GM23248 (cell line): ENCODE results near the gene METTL9. TPM values are rescaled to one million over a fixed set of nuclear protein-coding genes. Genes with fewer than 3 reads are reported as not detected.

Experiments
- DNase-seq: peaks from one replicate; pipeline ENCODE4 v3.0.0-alpha.2; 2015
- H2AFZ ChIP-seq: fragments of 200-600 bp; sonication (generic); 2 replicates; pipeline ENCODE4 v1.6.1; 2016; ENCODE audit warnings: antibody characterized with exemption
- H3F3A ChIP-seq: fragments of 200-600 bp; sonication (generic); 2 replicates; pipeline ENCODE4 v1.6.1; 2016; ENCODE audit warnings: mild to moderate bottlenecking, antibody characterized with exemption, mixed run types; ENCODE audit not compliant: insufficient read depth
- H3K27ac ChIP-seq: fragments of 200-600 bp; sonication (generic); 2 replicates; pipeline ENCODE4 v1.5.1; 2016; ENCODE audit warnings: mild to moderate bottlenecking
- H3K27me3 ChIP-seq: fragments of 200-600 bp; sonication (generic); replicated peaks from 2 replicates; pipeline ENCODE4 v1.6.1; 2016; ENCODE audit warnings: mild to moderate bottlenecking; ENCODE audit not compliant: insufficient read depth
- H3K36me3 ChIP-seq: fragments of 200-600 bp; sonication (generic); 2 replicates; pipeline ENCODE4 v1.6.1; 2016; ENCODE audit warnings: low read depth, mild to moderate bottlenecking
- H3K4me1 ChIP-seq: fragments of 200-600 bp; sonication (generic); 2 replicates; pipeline ENCODE4 v1.6.1; 2016; ENCODE audit warnings: mild to moderate bottlenecking; ENCODE audit not compliant: insufficient read depth
- H3K4me2 ChIP-seq: fragments of 200-600 bp; sonication (generic); one replicate; pipeline ENCODE4 v1.6.1; 2016; ENCODE audit warnings: mild to moderate bottlenecking; ENCODE audit not compliant: unreplicated experiment
- H3K4me3 ChIP-seq: fragments of 200-600 bp; sonication (generic); 2 replicates; pipeline ENCODE4 v1.5.1; 2016; ENCODE audit warnings: mild to moderate bottlenecking
- H3K79me2 ChIP-seq: fragments of 200-600 bp; sonication (generic); 2 replicates; pipeline ENCODE4 v1.6.1; 2016; ENCODE audit warnings: mild to moderate bottlenecking; ENCODE audit not compliant: insufficient read depth
- H3K9ac ChIP-seq: fragments of 200-600 bp; sonication (generic); 2 replicates; pipeline ENCODE4 v1.6.1; 2016; ENCODE audit warnings: mild to moderate bottlenecking
- H3K9me2 ChIP-seq: fragments of 200-600 bp; sonication (generic); 2 replicates; pipeline ENCODE4 v1.6.1; 2016; ENCODE audit warnings: mixed run types, mild to moderate bottlenecking, moderate library complexity; ENCODE audit not compliant: insufficient read depth
- H3K9me3 ChIP-seq: fragments of 200-600 bp; sonication (generic); one replicate; pipeline ENCODE4 v1.6.1; 2017; ENCODE audit warnings: low read depth
- H4K20me1 ChIP-seq: fragments of 200-600 bp; sonication (generic); 2 replicates; pipeline ENCODE4 v1.6.0; 2016; ENCODE audit not compliant: insufficient read depth
- EZH2 ChIP-seq: fragments of 200-600 bp; sonication (generic); IDR thresholded peaks from 2 replicates; pipeline ENCODE4 v1.6.1; 2018; ENCODE audit warnings: antibody characterized with exemption, mild to moderate bottlenecking; ENCODE audit not compliant: insufficient read depth, poor library complexity, severe bottlenecking
- EZH2phosphoT487 ChIP-seq: fragments of 200-600 bp; sonication (generic); IDR thresholded peaks from 2 replicates; pipeline ENCODE4 v1.6.1; 2018; ENCODE audit warnings: antibody characterized with exemption, moderate library complexity, mild to moderate bottlenecking, low read depth; ENCODE audit not compliant: insufficient read depth
- WGBS, 2 experiments: methylation state at CpG; one replicate each; pipeline ENCODE4 v1.1.6; 2015 to 2017; ENCODE audit warnings: low lambda C conversion rate in 2 of 2, low coverage in 1 of 2; ENCODE audit errors: missing lambda C conversion rate in 2 of 2; 5-methylcytosine and 5-hydroxymethylcytosine counted together
- in situ Hi-C: fragments of 300-500 bp; cut with MboI; formaldehyde crosslinking; loops from 2 replicates; pipeline ENCODE4 v1.15.0; 2020
- polyA plus RNA-seq: library from polyadenylated mRNA; unstranded; fragments of >200 nt; fragmentation: Nextera tagmentation; extraction: Ambion mirVana; gene quantifications from 2 replicates; pipeline ENCODE4 v1.2.1, GENCODE V29; 2016
- total RNA-seq: library from RNA; depleted of rRNA; stranded (reverse); fragments of >200 nt; shearing (Covaris generic); gene quantifications from 2 replicates; pipeline ENCODE4 v1.2.3, GENCODE V29; 2014

METTL9 gene
- total and polyA plus RNA-seq, 2 experiments from 2014 or later = 273 to 326 TPM

DNA sequence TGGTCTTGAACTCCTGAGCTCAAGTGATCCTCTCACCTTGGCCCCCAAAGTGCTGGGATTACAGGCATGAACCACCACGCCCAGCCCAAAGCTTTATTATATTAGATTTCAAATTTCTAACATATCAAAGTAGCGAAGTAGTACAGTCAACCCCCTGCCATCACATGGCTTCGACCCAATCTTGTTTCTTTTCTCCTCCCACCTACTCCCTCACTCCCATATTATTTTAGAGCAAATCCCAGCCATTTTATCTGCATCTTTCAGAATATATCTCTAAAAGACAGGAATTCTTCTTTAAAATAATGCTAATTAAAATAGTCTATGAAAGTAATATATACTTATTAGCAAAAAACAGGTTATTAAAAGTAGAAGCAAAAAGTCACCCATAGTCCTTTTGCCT, 52.1 kb downstream of the METTL9 start:
- H3K4me2 ChIP-seq = no peak overlapping the region
- TF ChIP-seq EZH2 (no peak), EZH2phosphoT487 (no peak)
- H3F3A ChIP-seq = peaks cover 20% of the 10 kb centered on the region; the same call in 1 of the 2 replicates
- DNase-seq = no peak
- no peak overlapping the region for H3K27ac ChIP-seq
- in situ Hi-C loops = no loop called here
- no peaks in the 10 kb centered on the region for H3K9me2 ChIP-seq
- H3K9me3 ChIP-seq = no peaks in the 10 kb centered on the region
- no peak overlapping the region for H2AFZ ChIP-seq
- H4K20me1 ChIP-seq = no peaks in the 10 kb centered on the region
- H3K4me1 ChIP-seq = peaks cover 10% of the 10 kb centered on the region; the same call in 1 of the 2 replicates
- H3K9ac ChIP-seq = no peak overlapping the region
- WGBS, 2 experiments = 90 to 95% methylated on average over 3 of the region's 3 CpGs
- H3K27me3 ChIP-seq = no peaks in the 10 kb centered on the region
- H3K36me3 ChIP-seq = peaks cover 13% of the 10 kb centered on the region; the same call in 1 of the 2 replicates
- H3K4me3 ChIP-seq = no peak overlapping the region
- peaks cover 93% of the 10 kb centered on the region for H3K79me2 ChIP-seq

DNA sequence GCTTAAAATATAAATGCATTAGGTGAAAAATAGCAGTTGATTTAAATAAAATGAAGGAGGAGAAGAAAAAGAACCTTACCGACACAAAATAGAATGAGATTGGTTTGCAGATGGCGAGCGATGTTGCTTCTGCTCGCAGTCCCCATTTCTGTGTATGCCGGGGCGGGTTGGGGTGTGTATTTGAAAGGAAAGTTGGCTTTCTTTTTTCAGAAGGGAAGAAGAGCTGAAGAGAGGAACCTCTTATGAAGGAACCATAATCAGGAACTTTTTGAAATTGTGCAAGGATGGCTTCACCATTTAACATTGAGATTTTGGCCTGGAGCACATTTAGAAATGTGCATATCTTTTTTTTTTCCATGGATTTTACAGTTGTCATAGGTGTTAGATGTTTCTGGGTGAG, 53.1 kb downstream of the METTL9 start, which contains the start of gene IGSF6:
TSS of gene IGSF6 (minus strand) at position 156 of the 400 bp plus-strand sequence. CDS start at position 146, 10 bp downstream.
- in situ Hi-C loops = no loop called here
- H3K79me2 ChIP-seq = peaks cover 89% of the 10 kb centered on the region
- 0 out of 2 replicates have a peak, but pooled peaks cover 6% of the 10 kb centered on the region for H3K4me1 ChIP-seq
- H3K27me3 ChIP-seq = no peaks in the 10 kb centered on the region
- WGBS, 2 experiments = 98 to 99% methylated on average over 6 of the region's 6 CpGs
- H3K4me3 ChIP-seq = no peak within 1 kb of the TSS
- no peak within 1 kb of the TSS for H3K4me2 ChIP-seq
- H3K27ac ChIP-seq = no peak within 1 kb of the TSS
- TF ChIP-seq EZH2 (no peak), EZH2phosphoT487 (no peak)
- peaks cover 26% of the 10 kb centered on the region; the same call in 1 of the 2 replicates for H3F3A ChIP-seq
- no peak within 1 kb of the TSS for H2AFZ ChIP-seq
- H3K9me2 ChIP-seq = no peaks in the 10 kb centered on the region
- H3K36me3 ChIP-seq = peaks cover 19% of the 10 kb centered on the region; the same call in 1 of the 2 replicates
- no peaks in the 10 kb centered on the region for H4K20me1 ChIP-seq
- no peaks in the 10 kb centered on the region for H3K9me3 ChIP-seq
- DNase-seq = no peak
- no peak within 1 kb of the TSS for H3K9ac ChIP-seq

DNA sequence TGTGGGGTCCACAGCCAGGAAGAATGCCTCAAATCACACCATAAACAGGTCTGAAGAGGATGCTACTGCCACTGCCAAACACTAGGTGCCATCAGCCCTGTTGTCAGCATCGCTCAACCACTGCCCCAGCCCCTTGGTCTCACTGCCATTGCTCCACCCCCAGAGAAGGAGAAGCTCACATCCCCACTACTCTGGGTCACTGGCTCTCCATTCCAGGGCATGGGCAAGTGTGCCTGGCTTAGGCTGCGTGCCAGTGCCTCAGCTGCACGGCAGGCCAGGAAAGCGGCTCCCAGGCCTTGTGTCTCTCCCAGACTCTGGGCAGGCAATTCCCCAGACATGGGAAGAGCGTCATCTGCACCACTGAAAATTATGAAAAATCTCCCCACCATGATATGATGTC, 54.2 kb downstream of the METTL9 start:
- H3K27me3 ChIP-seq = no peaks in the 10 kb centered on the region
- no peak overlapping the region for H3K9ac ChIP-seq
- H3K36me3 ChIP-seq = peaks cover 19% of the 10 kb centered on the region; the same call in 1 of the 2 replicates
- 74 to 80% methylated on average over 5 of the region's 5 CpGs for WGBS, 2 experiments
- TF ChIP-seq EZH2phosphoT487 (no peak), EZH2 (no peak)
- no peaks in the 10 kb centered on the region for H3K9me3 ChIP-seq
- H3K79me2 ChIP-seq = peaks cover 78% of the 10 kb centered on the region
- in situ Hi-C loops = no loop called here
- H3F3A ChIP-seq = peaks cover 26% of the 10 kb centered on the region; the same call in 1 of the 2 replicates
- H3K27ac ChIP-seq = no peak overlapping the region
- no peaks in the 10 kb centered on the region for H4K20me1 ChIP-seq
- no peak for DNase-seq
- no peaks in the 10 kb centered on the region for H3K9me2 ChIP-seq
- H3K4me1 ChIP-seq = 0 out of 2 replicates have a peak, but pooled peaks cover 6% of the 10 kb centered on the region
- no peak overlapping the region for H2AFZ ChIP-seq
- H3K4me3 ChIP-seq = no peak overlapping the region
- H3K4me2 ChIP-seq = no peak overlapping the region

DNA sequence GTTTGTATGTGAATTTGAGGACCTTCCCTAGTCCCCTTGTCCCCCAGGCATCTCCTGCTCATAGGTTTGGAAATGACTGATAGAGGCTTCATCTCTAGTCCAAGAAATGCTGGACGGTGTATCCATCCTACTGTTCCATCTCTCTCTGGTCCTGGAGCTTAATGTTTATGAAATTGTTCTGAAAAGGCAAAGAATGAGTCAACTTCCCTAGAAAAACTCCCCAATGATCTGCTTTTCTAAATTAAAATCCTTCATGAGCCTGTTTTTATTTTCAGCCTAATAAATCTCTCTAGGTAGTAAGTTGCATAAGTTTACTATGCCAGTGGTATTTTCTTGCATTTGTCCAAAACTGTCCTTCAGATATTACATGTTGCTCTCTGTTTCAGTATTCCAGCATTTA, 55.1 kb downstream of the METTL9 start:
- no peak overlapping the region for H3K9ac ChIP-seq
- H3K4me1 ChIP-seq = 0 out of 2 replicates have a peak, but pooled peaks cover 6% of the 10 kb centered on the region
- WGBS, 2 experiments = 53 to 68% methylated on average over 1 of the region's 1 CpG
- H3K27me3 ChIP-seq = no peaks in the 10 kb centered on the region
- no peak overlapping the region for H3K4me3 ChIP-seq
- H3K9me3 ChIP-seq = no peaks in the 10 kb centered on the region
- peaks cover 26% of the 10 kb centered on the region; the same call in 1 of the 2 replicates for H3F3A ChIP-seq
- H3K4me2 ChIP-seq = no peak overlapping the region
- no peak overlapping the region for H2AFZ ChIP-seq
- no peak for DNase-seq
- peaks cover 19% of the 10 kb centered on the region; the same call in 1 of the 2 replicates for H3K36me3 ChIP-seq
- no peaks in the 10 kb centered on the region for H3K9me2 ChIP-seq
- no peak for TF ChIP-seq EZH2
- TF ChIP-seq EZH2phosphoT487 = no peak
- peaks cover 69% of the 10 kb centered on the region for H3K79me2 ChIP-seq
- in situ Hi-C loops = no loop called here
- H3K27ac ChIP-seq = no peak overlapping the region
- no peaks in the 10 kb centered on the region for H4K20me1 ChIP-seq
